GM10248 (cell line): ENCODE measurements around the gene SYNPR.

Experiments used
- CTCF ChIA-PET: fragments of 300-600 bp; sonication (Branson Sonifier 250); formaldehyde crosslinking; extraction: SDS; loops from one replicate; lab custom pipeline; 2021; ENCODE audit warnings: antibody characterized with exemption; lab: Yijun Ruan, JAX
- POLR2A ChIA-PET: fragments of 350-650 bp; sonication (Branson Sonifier 250); formaldehyde crosslinking; extraction: SDS; loops from one replicate; lab custom pipeline; 2020; ENCODE audit warnings: antibody characterized with exemption; lab: Yijun Ruan, JAX
- DNase-seq: peaks from one replicate; pipeline ENCODE4 v3.0.0; 2012; ENCODE audit errors: extremely low spot score
- CTCF ChIP-seq: IDR thresholded peaks from 2 replicates; pipeline ENCODE4 v1.5.1; 2012; ENCODE audit warnings: mild to moderate bottlenecking, low read depth; ENCODE audit errors: extremely low read depth, missing control alignments, control extremely low read depth

The SYNPR gene

GRCh38 chr3:63500196-63500595, 222.1 kb downstream of the SYNPR start:
- no peak for DNase-seq
- no peak for TF ChIP-seq CTCF
- ChIA-PET CTCF (interaction anchor here (0.6 to 1.6 kb wide), 2 partner anchors 12 to 998 kb away, joined by 3 read pairs; no protein-coding TSS in a partner anchor), POLR2A (no interaction called here)

GRCh38 chr3:63508305-63508704, 230.2 kb downstream of the SYNPR start:
- ChIA-PET CTCF (no interaction called here), POLR2A (no interaction called here)
- TF ChIP-seq CTCF, result no peak
- DNase-seq, result no peak

- ChIA-PET CTCF (no interaction called here), POLR2A (no interaction called here)
- DNase-seq, result no peak
Measured at GRCh38 chr3:63508771-63509170, 230.7 kb downstream of the SYNPR start.

GRCh38 chr3:63513791-63514190, 235.7 kb downstream of the SYNPR start:
- POLR2A ChIA-PET, result no interaction called here
- CTCF ChIA-PET, result no interaction called here
- no peak for DNase-seq
- no peak for TF ChIP-seq CTCF

More at GRCh38 chr3:63508771-63509170, 230.7 kb downstream of the SYNPR start:
- no peak for TF ChIP-seq CTCF

- TF ChIP-seq CTCF, result no peak
- POLR2A ChIA-PET, result no interaction called here
- DNase-seq, result no peak
- CTCF ChIA-PET, result interaction anchor here (1.1 kb wide), 1 partner anchor 16 kb away, joined by 3 read pairs; no protein-coding TSS in a partner anchor
Measured at GRCh38 chr3:63514678-63515077, 236.6 kb downstream of the SYNPR start.

- no peak for TF ChIP-seq CTCF
- CTCF ChIA-PET, result no interaction called here
- POLR2A ChIA-PET, result no interaction called here
- DNase-seq, result no peak
Measured at GRCh38 chr3:63519426-63519825, 241.3 kb downstream of the SYNPR start.
